Right hindlimb (tissue), 1 donor: ENCODE data around the gene PHF24.
"Not testable (repeated sequence)": the region's sequence is repeated elsewhere in the genome, so short reads cannot be mapped to it uniquely, and the experiment has no call there.

Experiments used
- DNase-seq: peaks from one replicate; pipeline ENCODE4 v3.0.0-alpha.2; 2018

Gene PHF24

GRCh38 chr9:34957492-34958410 is at the start of gene PHF24:
Gene PHF24 (plus strand): TSS chr9:34958285. CDS start chr9:34971299, 13,014 bp downstream.
- no peak for DNase-seq

- DNase-seq: peak; percentile 37
Observed at GRCh38 chr9:34927061-34927460, 31.0 kb upstream of the PHF24 start.

GRCh38 chr9:34928921-34929320 is 29.2 kb upstream of the PHF24 start:
- no peak for DNase-seq

GRCh38 chr9:34929506-34930102 is 28.5 kb upstream of the PHF24 start:
- no peak for DNase-seq

- not testable (repeated sequence) for DNase-seq
Observed at GRCh38 chr9:34939989-34940388, 18.1 kb upstream of the PHF24 start.

GRCh38 chr9:34948451-34948850 is 9.6 kb upstream of the PHF24 start:
- no peak for DNase-seq

- DNase-seq: no peak
Observed at GRCh38 chr9:34954225-34954624, 3.9 kb upstream of the PHF24 start.

- not testable (repeated sequence) for DNase-seq
Observed at GRCh38 chr9:34956066-34956465, 2.0 kb upstream of the PHF24 start.

GRCh38 chr9:34956648-34957047 is 1.4 kb upstream of the PHF24 start:
- no peak for DNase-seq

- no peak for DNase-seq
Observed at GRCh38 chr9:34958411-34958982, 412 bp downstream of the PHF24 start.

- no peak for DNase-seq
Observed at GRCh38 chr9:34959461-34959860, 1.4 kb downstream of the PHF24 start.

- DNase-seq: no peak
Observed at GRCh38 chr9:34961574-34962490, 3.7 kb downstream of the PHF24 start.

- no peak for DNase-seq
Observed at GRCh38 chr9:34962546-34962945, 4.5 kb downstream of the PHF24 start.

- no peak for DNase-seq
Observed at GRCh38 chr9:34963552-34963951, 5.5 kb downstream of the PHF24 start.

GRCh38 chr9:34964458-34964857 is 6.4 kb downstream of the PHF24 start:
- no peak for DNase-seq

GRCh38 chr9:34971146-34971811 is 13.2 kb downstream of the PHF24 start:
- no peak for DNase-seq

GRCh38 chr9:34974664-34975063 is 16.6 kb downstream of the PHF24 start:
- DNase-seq: no peak

- no peak for DNase-seq
Observed at GRCh38 chr9:34976441-34976840, 18.4 kb downstream of the PHF24 start.

GRCh38 chr9:34976992-34977391 is 18.9 kb downstream of the PHF24 start:
- DNase-seq: no peak

- no peak for DNase-seq
Observed at GRCh38 chr9:34980181-34980761, 22.2 kb downstream of the PHF24 start.

- DNase-seq: no peak
Observed at GRCh38 chr9:34982361-34982760, 24.3 kb downstream of the PHF24 start.

- no peak for DNase-seq
Observed at GRCh38 chr9:34983209-34983608, 25.1 kb downstream of the PHF24 start.
